IMR-90 (cell line): Measurements from ENCODE around the gene ARMC3. TPM values are rescaled to one million over a fixed set of nuclear protein-coding genes. Genes with fewer than 3 reads are reported as not detected.

Experiments used
- ATAC-seq: fragments of 200-7000 bp; cut with Tn5 transposase; 2 replicates; pipeline ENCODE4 v1.9.1; 2020; ENCODE audit warnings: low read depth, mild to moderate bottlenecking, moderate library complexity
- BruUV-seq: library from RNA; stranded (reverse); fragments of 400-500 nt; replicated peaks from 2 replicates; lab custom pipeline; 2021; lab: Mats Ljungman, UMichigan
- CTCF ChIA-PET: fragments of 300-600 bp; formaldehyde crosslinking; extraction: SDS; loops from one replicate; lab custom pipeline; 2021; ENCODE audit warnings: antibody characterized with exemption; lab: Yijun Ruan, JAX
- POLR2A ChIA-PET: fragments of 300-600 bp; sonication (Branson Sonifier 250); formaldehyde crosslinking; loops from one replicate; lab custom pipeline; 2022; ENCODE audit warnings: antibody characterized with exemption; ENCODE audit not compliant: unreplicated experiment; lab: Charles Lee
- DNase-seq: peaks from one replicate; pipeline ENCODE4 v3.0.0; 2013
- H2AFZ ChIP-seq: replicated peaks from 2 replicates; pipeline ENCODE3; 2013; ENCODE audit warnings: low read length, mild to moderate bottlenecking; ENCODE audit not compliant: poor library complexity
- H2AK5ac ChIP-seq: 2 replicates; pipeline ENCODE4 v1.6.1; 2013; ENCODE audit warnings: low read depth, low read length, inconsistent platforms
- H2AK9ac ChIP-seq: replicated peaks from 2 replicates; pipeline ENCODE3; 2013; ENCODE audit warnings: mild to moderate bottlenecking, low read depth, low read length, moderate library complexity; ENCODE audit not compliant: poor library complexity
- H2BK120ac ChIP-seq: 2 replicates; pipeline ENCODE4 v1.6.1; 2013; ENCODE audit warnings: low read depth, low read length, inconsistent platforms
- H2BK15ac ChIP-seq: 3 replicates; pipeline ENCODE4 v1.6.1; 2013; ENCODE audit warnings: low read depth, low read length, inconsistent platforms
- H2BK20ac ChIP-seq: 2 replicates; pipeline ENCODE4 v1.6.1; 2013; ENCODE audit warnings: low read depth, mild to moderate bottlenecking, inconsistent platforms, low read length, moderate library complexity
- H2BK5ac ChIP-seq: 2 replicates; pipeline ENCODE4 v1.6.1; 2013; ENCODE audit warnings: mild to moderate bottlenecking, low read depth, low read length, inconsistent platforms; ENCODE audit not compliant: poor library complexity, severe bottlenecking
- H3K14ac ChIP-seq: replicated peaks from 2 replicates; pipeline ENCODE4 v1.6.1; 2013; ENCODE audit warnings: low read depth, low read length, inconsistent platforms
- H3K18ac ChIP-seq: 2 replicates; pipeline ENCODE4 v1.6.1; 2013; ENCODE audit warnings: low read depth, low read length, control low read depth
- H3K23ac ChIP-seq: 2 replicates; pipeline ENCODE4 v1.6.1; 2013; ENCODE audit warnings: low read depth, low read length, inconsistent platforms
- H3K27ac ChIP-seq: 2 replicates; pipeline ENCODE4 v1.5.1; 2013; ENCODE audit warnings: mild to moderate bottlenecking, control low read depth, low read length; ENCODE audit not compliant: insufficient read depth
- H3K27me3 ChIP-seq: 2 replicates; pipeline ENCODE4 v1.6.1; 2013; ENCODE audit warnings: low read length; ENCODE audit not compliant: control insufficient read depth, insufficient read depth
- H3K36me3 ChIP-seq: 2 replicates; pipeline ENCODE4 v1.6.1; 2013; ENCODE audit warnings: low read length, mixed read lengths; ENCODE audit not compliant: control insufficient read depth, insufficient read depth
- H3K4ac ChIP-seq: 2 replicates; pipeline ENCODE4 v1.6.1; 2013; ENCODE audit warnings: low read depth, low read length, inconsistent platforms
- H3K4me1 ChIP-seq: 2 replicates; pipeline ENCODE4 v1.6.1; 2013; ENCODE audit warnings: low read length, mixed read lengths; ENCODE audit not compliant: control insufficient read depth, insufficient read depth
- H3K4me2 ChIP-seq: 2 replicates; pipeline ENCODE4 v1.6.1; 2013; ENCODE audit warnings: low read depth, mild to moderate bottlenecking, control low read depth, low read length, moderate library complexity
- H3K4me3 ChIP-seq: 2 replicates; pipeline ENCODE4 v1.5.1; 2013; ENCODE audit warnings: low read depth, mild to moderate bottlenecking, control low read depth, low read length, moderate library complexity; ENCODE audit not compliant: insufficient read depth
- H3K56ac ChIP-seq: 2 replicates; pipeline ENCODE4 v1.6.1; 2013; ENCODE audit warnings: low read length, inconsistent platforms; ENCODE audit not compliant: insufficient read depth; ENCODE audit errors: extremely low read depth
- H3K79me1 ChIP-seq, 2 experiments: 2 replicates each; pipeline ENCODE4 v1.6.1; 2013; ENCODE audit warnings: low read length in 2 of 2, inconsistent platforms in 1 of 2, low read depth in 1 of 2
- H3K9ac ChIP-seq: 2 replicates; pipeline ENCODE4 v1.6.1; 2013; ENCODE audit warnings: low read depth, low read length, control low read depth
- H3K9me1 ChIP-seq: 2 replicates; pipeline ENCODE4 v1.6.1; 2013; ENCODE audit warnings: low read length, inconsistent platforms; ENCODE audit not compliant: insufficient read depth
- H3K9me3 ChIP-seq: 2 replicates; pipeline ENCODE4 v1.6.1; 2013; ENCODE audit warnings: low read length; ENCODE audit not compliant: control insufficient read depth, insufficient read depth
- H4K20me1 ChIP-seq: 2 replicates; pipeline ENCODE4 v1.6.1; 2013; ENCODE audit warnings: low read length, inconsistent platforms; ENCODE audit not compliant: insufficient read depth
- H4K5ac ChIP-seq: 2 replicates; pipeline ENCODE4 v1.6.1; 2013; ENCODE audit warnings: mild to moderate bottlenecking, low read depth, low read length, control low read depth
- H4K8ac ChIP-seq, 2 experiments: 2 replicates each; pipeline ENCODE4 v1.6.1; 2013; ENCODE audit warnings: low read depth in 2 of 2, low read length in 2 of 2, control low read depth in 1 of 2, inconsistent platforms in 1 of 2
- H4K91ac ChIP-seq: 2 replicates; pipeline ENCODE4 v1.6.1; 2013; ENCODE audit warnings: low read depth, low read length, inconsistent platforms; ENCODE audit not compliant: insufficient read depth
- MAFK ChIP-seq: IDR thresholded peaks from 2 replicates; pipeline ENCODE4 v1.6.1; 2012; ENCODE audit warnings: low read depth, low read length, improper control_type of control experiment
- WGBS, 2 experiments: methylation state at CpG; one replicate each; pipeline versions ENCODE4 v1.1.5 to v1.1.7; 2013; ENCODE audit warnings: missing lambda C conversion rate in 2 of 2; ENCODE audit not compliant: insufficient read length in 1 of 2; ENCODE audit errors: extremely low coverage in 2 of 2; 5-methylcytosine and 5-hydroxymethylcytosine counted together
- dilution Hi-C: fragments of 300-500 bp; cut with HindIII; formaldehyde crosslinking; loops from one replicate; pipeline ENCODE4 v1.14.3; 2018; ENCODE audit warnings: low sequenced_read_pairs; ENCODE audit not compliant: unreplicated experiment
- in situ Hi-C: fragments of 300-500 bp; cut with MboI; formaldehyde crosslinking; loops from 3 replicates; pipeline ENCODE4 v1.14.3; 2019; ENCODE audit warnings: low sequenced_read_pairs, inconsistent platforms, mixed read lengths
- intact Hi-C: fragments of 100-400 bp; cut with micrococcal nuclease; formaldehyde crosslinking; loops from 2 replicates; pipeline ENCODE4 v1.10.0; 2022
- polyA plus RNA-seq, 3 experiments: library from polyadenylated mRNA; depleted of rRNA; stranded (reverse); fragments of >200 nt; gene quantifications; 2 replicates each; pipeline ENCODE4 v1.2.3, GENCODE V29; 2012; ENCODE audit warnings: low replicate concordance in 1 of 3
- total RNA-seq: library from RNA; depleted of rRNA; stranded (reverse); fragments of >200 nt; gene quantifications from 2 replicates; pipeline ENCODE4 v1.2.3, GENCODE V29; 2012
- TF ChIP-seq, protein P1 (sequence below): fragments of 150-350 bp; IDR thresholded peaks from 2 replicates; pipeline ENCODE4 v1.6.1; 2016; ENCODE audit warnings: low read depth, mild to moderate bottlenecking, low read length, moderate library complexity, borderline replicate concordance

ARMC3 gene
- total and polyA plus RNA-seq, 2 of the 4 experiments (the other 2 are of a cell fraction) = not detected

GRCh38 chr10:22990443-22990842, 62.6 kb downstream of the ARMC3 start:
- no TSS peak for BruUV-seq
- CTCF ChIA-PET = interaction anchor here (1.2 to 1.4 kb wide), 2 partner anchors 436 to 982 kb away, joined by 5 to 7 read pairs; no protein-coding TSS in a partner anchor
- H2BK5ac ChIP-seq = no peak overlapping the region

More at GRCh38 chr10:22990443-22990842, 62.6 kb downstream of the ARMC3 start:
- H3K27me3 ChIP-seq = peaks cover 22% of the 10 kb centered on the region
- no peak overlapping the region for H2AK9ac ChIP-seq
- no peak for TF ChIP-seq MAFK
- TF ChIP-seq, protein P1, sequence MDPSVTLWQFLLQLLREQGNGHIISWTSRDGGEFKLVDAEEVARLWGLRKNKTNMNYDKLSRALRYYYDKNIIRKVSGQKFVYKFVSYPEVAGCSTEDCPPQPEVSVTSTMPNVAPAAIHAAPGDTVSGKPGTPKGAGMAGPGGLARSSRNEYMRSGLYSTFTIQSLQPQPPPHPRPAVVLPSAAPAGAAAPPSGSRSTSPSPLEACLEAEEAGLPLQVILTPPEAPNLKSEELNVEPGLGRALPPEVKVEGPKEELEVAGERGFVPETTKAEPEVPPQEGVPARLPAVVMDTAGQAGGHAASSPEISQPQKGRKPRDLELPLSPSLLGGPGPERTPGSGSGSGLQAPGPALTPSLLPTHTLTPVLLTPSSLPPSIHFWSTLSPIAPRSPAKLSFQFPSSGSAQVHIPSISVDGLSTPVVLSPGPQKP = no peak
- H4K20me1 ChIP-seq = no peaks in the 10 kb centered on the region
- H3K4me2 ChIP-seq = no peak overlapping the region
- ATAC-seq (no peak), DNase-seq (no peak)
- H4K8ac ChIP-seq = no peak overlapping the region
- no peak overlapping the region for H3K18ac ChIP-seq
- H3K56ac ChIP-seq = no peak overlapping the region
- no peak overlapping the region for H3K14ac ChIP-seq
- no peak overlapping the region for H3K4ac ChIP-seq
- no peak overlapping the region for H3K27ac ChIP-seq
- in situ Hi-C loops (loop anchor here (5.0 to 25.0 kb wide), 2 partner anchors 983 to 1503 kb away; no protein-coding TSS in a partner anchor), dilution Hi-C loops (no loop called here), intact Hi-C loops (no loop called here)
- no peaks in the 10 kb centered on the region for H3K4me1 ChIP-seq
- no peak overlapping the region for H2BK120ac ChIP-seq
- H3K4me3 ChIP-seq = no peak overlapping the region
- H4K91ac ChIP-seq = no peak overlapping the region
- no peak overlapping the region for H3K9ac ChIP-seq
- no peaks in the 10 kb centered on the region for H3K79me1 ChIP-seq
- no peak overlapping the region for H3K23ac ChIP-seq
- no peak overlapping the region for H2BK20ac ChIP-seq
- H2AFZ ChIP-seq = no peak overlapping the region
- no peak overlapping the region for H2AK5ac ChIP-seq
- no peaks in the 10 kb centered on the region for H3K9me1 ChIP-seq
- no peak overlapping the region for H4K5ac ChIP-seq
- no peak overlapping the region for H2BK15ac ChIP-seq
- WGBS, 2 experiments = no CpG with 5 or more reads among the region's 4 CpGs
- H3K9me3 ChIP-seq = no peaks in the 10 kb centered on the region
- POLR2A ChIA-PET = no interaction called here
- H3K36me3 ChIP-seq = no peaks in the 10 kb centered on the region
